Retina (tissue), 1 donor: ENCODE measurements around the gene PHETA2.

Experiments used
- DNase-seq: peaks from one replicate; pipeline ENCODE4 v3.0.0-alpha.2; 2016

PHETA2 gene

GRCh38 chr22:42074132-42074811 is at the start of gene PHETA2:
TSS of gene PHETA2 (plus strand) at chr22:42074248. CDS start at chr22:42077294, 3,046 bp downstream.
- DNase-seq: peak; percentile 76

GRCh38 chr22:42025421-42025820 is 48.6 kb upstream of the PHETA2 start:
- no peak for DNase-seq

GRCh38 chr22:42026705-42027104 is 47.3 kb upstream of the PHETA2 start:
- no peak for DNase-seq

- DNase-seq: no peak
Measured at GRCh38 chr22:42033263-42034181, 40.5 kb upstream of the PHETA2 start.

- no peak for DNase-seq
Measured at GRCh38 chr22:42035256-42035655, 38.8 kb upstream of the PHETA2 start.

GRCh38 chr22:42039271-42039670 is 34.8 kb upstream of the PHETA2 start:
- no peak for DNase-seq

- DNase-seq: no peak
Measured at GRCh38 chr22:42041784-42042183, 32.3 kb upstream of the PHETA2 start.

GRCh38 chr22:42050641-42051180 is 23.3 kb upstream of the PHETA2 start:
- DNase-seq: no peak

GRCh38 chr22:42052765-42053164 is 21.3 kb upstream of the PHETA2 start:
- no peak for DNase-seq

- no peak for DNase-seq
Measured at GRCh38 chr22:42056757-42057511, 17.1 kb upstream of the PHETA2 start.

GRCh38 chr22:42060489-42060888 is 13.6 kb upstream of the PHETA2 start:
- no peak for DNase-seq

GRCh38 chr22:42061041-42061440 is 13.0 kb upstream of the PHETA2 start:
- DNase-seq: no peak

- no peak for DNase-seq
Measured at GRCh38 chr22:42062506-42063170, 11.4 kb upstream of the PHETA2 start.

GRCh38 chr22:42064629-42065028 is 9.4 kb upstream of the PHETA2 start:
- DNase-seq: no peak

- no peak for DNase-seq
Measured at GRCh38 chr22:42065438-42066125, 8.5 kb upstream of the PHETA2 start.

GRCh38 chr22:42066126-42066761 is 7.8 kb upstream of the PHETA2 start:
- no peak for DNase-seq

- no peak for DNase-seq
Measured at GRCh38 chr22:42066937-42067336, 7.1 kb upstream of the PHETA2 start.

- DNase-seq: no peak
Measured at GRCh38 chr22:42067671-42068251, 6.3 kb upstream of the PHETA2 start.

GRCh38 chr22:42068291-42068690 is 5.8 kb upstream of the PHETA2 start:
- DNase-seq: no peak

GRCh38 chr22:42069801-42070516 is 4.1 kb upstream of the PHETA2 start:
- DNase-seq: no peak
